Stimulated activated CD8-positive, alpha-beta memory T cell treated with anti-CD3 and anti-CD28 coated beads, Interleukin-12 subunit alpha, Interleukin-12 subunit beta, amount 100 ng/mL, for 1 hour (primary cell): ENCODE measurements around the gene NDOR1.

Experiments
- DNase-seq: peaks from one replicate; pipeline ENCODE4 v3.0.0-alpha.2; 2020; ENCODE audit warnings: low read depth

Gene NDOR1

GRCh38 chr9:137167747-137168572, 37.5 kb upstream of the NDOR1 start:
- no peak for DNase-seq

GRCh38 chr9:137168573-137168903, 37.0 kb upstream of the NDOR1 start:
- DNase-seq, result no peak

GRCh38 chr9:137168904-137169856, 36.3 kb upstream of the NDOR1 start:
- DNase-seq, result no peak

GRCh38 chr9:137169896-137170358, 35.6 kb upstream of the NDOR1 start, which contains the start of gene LRRC26:
Gene LRRC26, minus strand, starts transcription at chr9:137170051. Its CDS starts 108 bp downstream, at chr9:137169943.
- DNase-seq, result no peak

- DNase-seq, result no peak
Observed at GRCh38 chr9:137170486-137171148, 34.9 kb upstream of the NDOR1 start.

GRCh38 chr9:137171149-137171900, 34.2 kb upstream of the NDOR1 start:
- no peak for DNase-seq

GRCh38 chr9:137172901-137173795, 32.4 kb upstream of the NDOR1 start:
- no peak for DNase-seq

- DNase-seq, result no peak
Observed at GRCh38 chr9:137173796-137174664, 31.5 kb upstream of the NDOR1 start.

- DNase-seq, result no peak
Observed at GRCh38 chr9:137174722-137175293, 30.7 kb upstream of the NDOR1 start.

GRCh38 chr9:137175345-137175961, 30.0 kb upstream of the NDOR1 start:
- no peak for DNase-seq

- no peak for DNase-seq
Observed at GRCh38 chr9:137176302-137177182, 29.0 kb upstream of the NDOR1 start.

GRCh38 chr9:137178201-137178938, 27.1 kb upstream of the NDOR1 start:
- DNase-seq, result no peak

- no peak for DNase-seq
Observed at GRCh38 chr9:137178939-137179630, 26.4 kb upstream of the NDOR1 start.

- DNase-seq, result no peak
Observed at GRCh38 chr9:137179761-137180160, 25.7 kb upstream of the NDOR1 start.

- DNase-seq, result no peak
Observed at GRCh38 chr9:137180491-137180890, 25.0 kb upstream of the NDOR1 start.

GRCh38 chr9:137181680-137182079, 23.8 kb upstream of the NDOR1 start:
- no peak for DNase-seq
